GM19193 (cell line): ENCODE results near the gene R3HDM4.

Experiments used
- POLR2A ChIP-seq: IDR thresholded peaks from 4 replicates; pipeline ENCODE4 v1.6.1; 2011; ENCODE audit not compliant: insufficient read depth, insufficient read length; ENCODE audit errors: extremely low read depth

R3HDM4 gene

GRCh38 chr19:917323-918151 is 4.5 kb upstream of the R3HDM4 start, which contains the start of gene KISS1R:
Gene KISS1R, plus strand, starts transcription at chr19:917333. Its CDS starts 170 bp downstream, at chr19:917503.
- no peak for TF ChIP-seq POLR2A

GRCh38 chr19:916645-917322 is 3.8 kb upstream of the R3HDM4 start:
- no peak for TF ChIP-seq POLR2A

GRCh38 chr19:912181-913079 is 589 bp downstream of the R3HDM4 start:
- no peak for TF ChIP-seq POLR2A

GRCh38 chr19:911197-912033 is 1.6 kb downstream of the R3HDM4 start:
- TF ChIP-seq POLR2A: no peak

GRCh38 chr19:907183-907853 is 5.7 kb downstream of the R3HDM4 start:
- no peak for TF ChIP-seq POLR2A

- no peak for TF ChIP-seq POLR2A
These were observed 6.5 kb downstream of the R3HDM4 start for GRCh38 chr19:906480-906879.

GRCh38 chr19:904545-904944 is 8.5 kb downstream of the R3HDM4 start:
- TF ChIP-seq POLR2A: no peak

- TF ChIP-seq POLR2A: no peak
These were observed 9.7 kb downstream of the R3HDM4 start for GRCh38 chr19:903266-903797.

- no peak for TF ChIP-seq POLR2A
These were observed 10.4 kb downstream of the R3HDM4 start for GRCh38 chr19:902446-903226.

- no peak for TF ChIP-seq POLR2A
These were observed 11.0 kb downstream of the R3HDM4 start for GRCh38 chr19:902093-902370.

- no peak for TF ChIP-seq POLR2A
These were observed 11.6 kb downstream of the R3HDM4 start for GRCh38 chr19:901216-902092.
